Measurements from ENCODE around the gene PDAP1.
"Not testable (repeated sequence)": the region's sequence is repeated elsewhere in the genome, so short reads cannot be mapped to it uniquely, and the experiment has no call there.

PDAP1 gene

DNA sequence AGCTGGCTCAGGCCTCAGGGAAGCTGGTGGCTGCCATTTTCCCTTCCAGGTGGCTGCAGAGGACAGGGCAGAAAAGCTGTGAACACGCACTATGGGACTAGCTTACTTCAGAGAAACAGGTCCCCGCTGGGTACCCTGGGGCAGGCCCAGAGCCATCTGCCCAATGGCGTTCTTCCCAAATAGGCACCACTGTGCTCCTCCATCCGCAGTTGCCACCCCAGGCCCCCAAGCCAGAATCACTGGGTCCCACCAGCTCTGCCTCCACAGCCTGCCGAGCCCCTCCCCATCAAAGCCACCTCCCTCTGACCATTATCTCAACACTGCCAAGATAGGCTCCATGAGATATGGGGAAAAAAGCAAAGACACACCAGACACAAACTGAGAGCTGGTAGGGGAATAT lies 11.8 kb upstream of the PDAP1 start:
- Mint-ChIP-seq H3K9me3 (no peaks in the 10 kb centered on the region), H3K4me3 (no peak overlapping the region), H3K27me3 (ENCODE audit: low read depth) (no peaks in the 10 kb centered on the region), H3K27ac (no peak overlapping the region), H3K4me1 (no peaks in the 10 kb centered on the region), H3K36me3 (ENCODE audit: low read depth) (peaks cover 58% of the 10 kb centered on the region)
- TF ChIP-seq, protein P1, sequence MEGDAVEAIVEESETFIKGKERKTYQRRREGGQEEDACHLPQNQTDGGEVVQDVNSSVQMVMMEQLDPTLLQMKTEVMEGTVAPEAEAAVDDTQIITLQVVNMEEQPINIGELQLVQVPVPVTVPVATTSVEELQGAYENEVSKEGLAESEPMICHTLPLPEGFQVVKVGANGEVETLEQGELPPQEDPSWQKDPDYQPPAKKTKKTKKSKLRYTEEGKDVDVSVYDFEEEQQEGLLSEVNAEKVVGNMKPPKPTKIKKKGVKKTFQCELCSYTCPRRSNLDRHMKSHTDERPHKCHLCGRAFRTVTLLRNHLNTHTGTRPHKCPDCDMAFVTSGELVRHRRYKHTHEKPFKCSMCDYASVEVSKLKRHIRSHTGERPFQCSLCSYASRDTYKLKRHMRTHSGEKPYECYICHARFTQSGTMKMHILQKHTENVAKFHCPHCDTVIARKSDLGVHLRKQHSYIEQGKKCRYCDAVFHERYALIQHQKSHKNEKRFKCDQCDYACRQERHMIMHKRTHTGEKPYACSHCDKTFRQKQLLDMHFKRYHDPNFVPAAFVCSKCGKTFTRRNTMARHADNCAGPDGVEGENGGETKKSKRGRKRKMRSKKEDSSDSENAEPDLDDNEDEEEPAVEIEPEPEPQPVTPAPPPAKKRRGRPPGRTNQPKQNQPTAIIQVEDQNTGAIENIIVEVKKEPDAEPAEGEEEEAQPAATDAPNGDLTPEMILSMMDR (IDR thresholded peaks at IDR 0.05; ENCODE audit: unreplicated experiment in 3 of 3), result no peak

DNA sequence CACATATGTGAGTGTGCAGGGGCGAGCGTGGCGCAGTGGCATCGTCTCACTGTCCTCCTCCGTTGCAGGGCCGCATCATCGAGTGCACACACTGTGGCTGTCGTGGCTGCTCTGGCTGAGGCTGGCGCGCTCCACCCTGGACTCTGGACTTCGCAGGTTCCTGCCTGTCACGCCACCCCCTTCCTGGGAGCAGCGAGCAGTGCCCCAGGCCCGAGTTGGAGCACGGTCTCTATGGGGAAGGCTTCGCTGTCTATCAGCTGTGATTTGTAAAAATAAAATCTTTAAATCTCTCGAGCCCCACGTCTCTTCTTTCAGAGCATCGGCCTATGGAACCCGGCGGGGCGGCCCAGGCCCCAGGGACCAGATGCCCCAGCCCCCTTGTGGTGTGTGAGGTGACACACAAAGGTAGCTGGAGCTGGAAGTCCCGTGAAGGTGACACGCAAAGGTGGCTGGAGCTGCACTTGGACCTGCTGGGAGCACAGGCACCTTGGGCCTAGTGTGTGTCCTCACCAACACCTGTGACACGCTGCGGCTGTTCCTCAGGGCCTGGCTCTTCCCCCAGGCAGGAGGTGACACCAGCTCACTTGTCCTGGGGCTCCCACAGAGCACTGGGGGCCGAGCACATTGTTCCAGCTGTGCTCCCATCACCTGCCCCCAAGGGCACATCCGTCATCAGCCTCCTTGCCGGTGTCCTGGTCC lies 11.1 kb upstream of the PDAP1 start:
- no peaks in the 10 kb centered on the region for H3K27me3 Mint-ChIP-seq (ENCODE audit: low read depth)
- H3K27ac Mint-ChIP-seq, result no peak overlapping the region
- H3K4me3 Mint-ChIP-seq, result no peak overlapping the region
- H3K9me3 Mint-ChIP-seq, result no peaks in the 10 kb centered on the region
- TF ChIP-seq, protein P1 (IDR thresholded peaks at IDR 0.05; ENCODE audit: unreplicated experiment in 3 of 3), result no peak
- no peaks in the 10 kb centered on the region for H3K4me1 Mint-ChIP-seq
- peaks cover 65% of the 10 kb centered on the region for H3K36me3 Mint-ChIP-seq (ENCODE audit: low read depth)

DNA sequence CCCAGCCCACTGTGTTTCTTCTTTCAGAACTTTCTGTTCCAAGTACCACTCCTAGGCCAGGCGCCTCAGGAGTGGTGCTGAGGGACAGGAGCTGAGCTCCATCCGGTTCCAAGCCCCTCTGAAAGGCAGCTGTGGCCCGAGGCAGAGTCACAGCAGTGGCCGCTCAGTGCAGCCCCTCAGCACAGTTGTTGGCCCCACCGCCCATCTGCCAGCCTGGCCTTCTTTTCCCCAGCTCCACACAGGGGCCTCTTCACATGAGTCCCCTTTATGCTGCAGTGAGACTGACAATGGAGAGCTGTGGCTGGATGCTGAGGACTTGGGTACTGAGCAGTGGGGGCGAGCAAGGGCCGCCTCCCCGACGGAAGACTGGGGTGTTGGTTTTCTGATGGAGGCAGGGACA lies 9.9 kb upstream of the PDAP1 start:
- Mint-ChIP-seq H3K4me3 (no peak overlapping the region), H3K36me3 (ENCODE audit: low read depth) (peaks cover 70% of the 10 kb centered on the region), H3K27me3 (ENCODE audit: low read depth) (no peaks in the 10 kb centered on the region), H3K27ac (no peak overlapping the region), H3K4me1 (no peaks in the 10 kb centered on the region), H3K9me3 (no peaks in the 10 kb centered on the region)
- TF ChIP-seq, protein P1 (IDR thresholded peaks at IDR 0.05; ENCODE audit: unreplicated experiment in 3 of 3), result no peak

DNA sequence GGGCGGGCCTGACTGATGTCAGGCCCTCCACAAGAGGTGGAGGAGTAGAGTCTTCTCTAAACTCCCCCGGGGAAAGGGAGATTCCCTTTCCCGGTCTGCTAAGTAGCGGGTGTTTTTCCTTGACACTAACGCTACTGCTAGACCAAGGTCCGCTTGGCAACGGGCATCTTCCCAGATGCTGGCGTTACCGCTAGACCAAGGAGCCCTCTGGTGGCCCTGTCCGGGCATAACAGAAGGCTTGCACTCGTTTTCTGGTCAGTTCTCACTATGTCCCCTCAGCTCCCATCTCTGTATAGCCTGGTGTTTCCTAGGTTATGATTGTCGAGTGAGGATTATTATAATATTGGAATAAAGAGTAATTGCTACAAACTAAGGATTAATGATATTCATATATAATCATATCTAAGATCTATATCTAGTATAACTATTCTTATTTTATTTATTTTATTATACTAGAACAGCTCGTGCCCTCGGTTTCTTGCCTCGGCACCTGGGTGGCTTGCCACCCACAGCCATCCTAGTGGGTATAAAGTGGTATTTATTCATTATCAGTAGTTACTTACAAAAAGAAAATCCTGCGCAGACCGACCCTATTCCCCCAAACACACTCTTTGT lies 7.2 kb upstream of the PDAP1 start:
- TF ChIP-seq, protein P1 (IDR thresholded peaks at IDR 0.05; ENCODE audit: unreplicated experiment in 3 of 3), result peak; percentile 56 to 67 (median 67)
- H3K27me3 Mint-ChIP-seq (ENCODE audit: low read depth); H3K4me1 Mint-ChIP-seq; H3K9me3 Mint-ChIP-seq; H3K27ac Mint-ChIP-seq; H3K4me3 Mint-ChIP-seq: not testable (repeated sequence)
- H3K36me3 Mint-ChIP-seq (ENCODE audit: low read depth), result peaks cover 77% of the 10 kb centered on the region

DNA sequence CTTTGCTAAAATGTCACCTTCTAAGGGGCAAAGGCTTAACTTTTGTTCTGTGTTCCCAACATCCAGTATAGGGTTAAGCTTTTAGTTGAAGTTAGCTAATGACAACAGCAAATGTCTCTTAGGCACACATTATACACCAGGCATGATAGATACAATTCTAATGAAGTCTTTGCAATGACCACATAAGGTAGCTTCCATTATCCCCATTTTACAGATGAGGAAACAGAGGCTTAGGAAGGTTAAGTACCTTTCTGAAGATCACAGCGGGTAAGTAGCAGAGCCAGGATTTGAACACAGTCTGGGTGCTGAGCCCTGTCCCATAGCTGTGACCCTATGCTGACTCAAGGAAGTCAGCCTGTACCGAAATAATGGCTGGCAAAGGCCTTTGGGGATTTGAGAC lies 2.2 kb upstream of the PDAP1 start:
- peak overlapping the region; percentile 84 to 100 (median 98) for H3K27ac Mint-ChIP-seq
- H3K4me3 Mint-ChIP-seq, result peak overlapping the region; percentile 95 to 99 (median 99)
- TF ChIP-seq, protein P1 (IDR thresholded peaks at IDR 0.05; ENCODE audit: unreplicated experiment in 3 of 3), result no peak
- H3K36me3 Mint-ChIP-seq (ENCODE audit: low read depth), result peaks cover 46% of the 10 kb centered on the region
- peaks cover 26% of the 10 kb centered on the region for H3K4me1 Mint-ChIP-seq
- H3K27me3 Mint-ChIP-seq (ENCODE audit: low read depth), result no peaks in the 10 kb centered on the region
- no peaks in the 10 kb centered on the region for H3K9me3 Mint-ChIP-seq

DNA sequence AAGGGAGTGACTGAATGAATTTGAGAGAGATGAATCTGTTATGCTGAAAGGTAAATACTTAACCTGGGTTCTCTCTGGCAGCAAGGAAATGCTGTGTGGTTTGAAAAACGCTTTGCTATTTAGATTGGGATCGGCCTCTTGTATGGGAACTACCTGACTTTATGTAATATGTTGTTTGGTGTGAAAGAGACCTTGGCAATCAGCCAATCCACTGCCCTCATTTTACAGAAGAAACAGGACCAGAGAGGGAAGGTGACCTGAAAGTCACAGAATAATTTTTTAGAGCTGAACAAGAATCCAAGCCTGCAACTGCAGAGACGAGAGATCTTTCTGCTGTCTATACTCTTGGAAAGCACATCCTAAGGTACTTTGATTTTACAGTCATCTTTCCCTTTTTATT lies 1.4 kb upstream of the PDAP1 start:
- H3K4me3 Mint-ChIP-seq, result peak overlapping the region; percentile 95 to 99 (median 99)
- H3K27me3 Mint-ChIP-seq (ENCODE audit: low read depth), result no peaks in the 10 kb centered on the region
- peaks cover 26% of the 10 kb centered on the region for H3K4me1 Mint-ChIP-seq

More for the DNA sequence above, 1.4 kb upstream of the PDAP1 start:
- TF ChIP-seq, protein P1 (IDR thresholded peaks at IDR 0.05; ENCODE audit: unreplicated experiment in 3 of 3), result no peak
- H3K9me3 Mint-ChIP-seq, result no peaks in the 10 kb centered on the region
- peak overlapping the region; percentile 98 to 100 (median 100) for H3K27ac Mint-ChIP-seq
- peaks cover 37% of the 10 kb centered on the region for H3K36me3 Mint-ChIP-seq (ENCODE audit: low read depth)
